NCI-H146 (cell line): ENCODE measurements around the gene IL17B.

Source experiments
- DNase-seq: peaks from one replicate; lab custom pipeline; 2025; lab: John Stamatoyannopoulos, UW

IL17B gene

GRCh38 chr5:149414405-149415065, 35.4 kb upstream of the IL17B start:
- DNase-seq, result no peak

- no peak for DNase-seq
These were observed 34.6 kb upstream of the IL17B start for GRCh38 chr5:149413477-149414210.

- DNase-seq, result no peak
These were observed 33.8 kb upstream of the IL17B start for GRCh38 chr5:149412783-149413476.

- no peak for DNase-seq
These were observed 32.8 kb upstream of the IL17B start for GRCh38 chr5:149411738-149412519.

GRCh38 chr5:149410721-149411432, 31.8 kb upstream of the IL17B start:
- DNase-seq, result no peak

- no peak for DNase-seq
These were observed 31.0 kb upstream of the IL17B start for GRCh38 chr5:149410071-149410470.

- DNase-seq, result no peak
These were observed 30.3 kb upstream of the IL17B start for GRCh38 chr5:149409268-149409948.

- no peak for DNase-seq
These were observed 29.4 kb upstream of the IL17B start for GRCh38 chr5:149408252-149409099.

- DNase-seq, result no peak
These were observed 28.5 kb upstream of the IL17B start for GRCh38 chr5:149407323-149408251.

- no peak for DNase-seq
These were observed 27.9 kb upstream of the IL17B start for GRCh38 chr5:149406979-149407306.

- no peak for DNase-seq
These were observed 27.3 kb upstream of the IL17B start for GRCh38 chr5:149406203-149406978.

GRCh38 chr5:149405550-149406202, 26.6 kb upstream of the IL17B start:
- DNase-seq, result no peak

- no peak for DNase-seq
These were observed 25.9 kb upstream of the IL17B start for GRCh38 chr5:149404746-149405549.

- DNase-seq, result no peak
These were observed 25.0 kb upstream of the IL17B start for GRCh38 chr5:149403923-149404745.

- DNase-seq, result no peak
These were observed 23.2 kb upstream of the IL17B start for GRCh38 chr5:149402291-149402690.

GRCh38 chr5:149401051-149401450, 22.0 kb upstream of the IL17B start:
- no peak for DNase-seq
